CD14-positive monocyte (primary cell): Measurements from ENCODE around the gene NRXN3. TPM values are rescaled to one million over a fixed set of nuclear protein-coding genes. Genes with fewer than 3 reads are reported as not detected.

ENCODE experiments used
- DNase-seq, 3 donors: peaks; one replicate each; pipeline ENCODE4 v3.0.0-alpha.2; 2011 to 2022
- H2AFZ ChIP-seq: 2 replicates; pipeline ENCODE4 v1.6.0; 2012; ENCODE audit warnings: mild to moderate bottlenecking, low read depth, low read length, inconsistent platforms; ENCODE audit not compliant: insufficient read depth, poor library complexity, severe bottlenecking
- H3K27ac ChIP-seq, 2 donors: 1 replicate in 1 of 2; 2 replicates in 1 of 2; pipeline ENCODE4 v1.5.1; 2012 to 2013; ENCODE audit warnings: low read length in 2 of 2, control low read depth in 1 of 2, inconsistent platforms in 1 of 2, low read depth in 1 of 2, mild to moderate bottlenecking in 1 of 2
- H3K27me3 ChIP-seq, 2 donors: one replicate each; pipeline versions ENCODE4 v1.6.0 to v1.6.1; 2011 to 2013; ENCODE audit warnings: low read length in 2 of 2; ENCODE audit not compliant: control insufficient read depth in 2 of 2, insufficient read depth in 2 of 2
- H3K36me3 ChIP-seq, 2 donors: replicated peaks in 1 of 2; 1 replicate in 1 of 2; 2 replicates in 1 of 2; pipeline versions ENCODE4 v1.5.1 to v1.6.1; 2012 to 2013; ENCODE audit warnings: low read length in 2 of 2, control low read depth in 1 of 2, inconsistent platforms in 1 of 2, mild to moderate bottlenecking in 1 of 2; ENCODE audit not compliant: insufficient read depth in 2 of 2, control insufficient read depth in 1 of 2
- H3K4me1 ChIP-seq, 2 donors: 1 replicate in 1 of 2; 2 replicates in 1 of 2; pipeline versions ENCODE4 v1.5.1 to v1.6.1; 2012 to 2013; ENCODE audit warnings: low read length in 2 of 2, control low read depth in 1 of 2, inconsistent platforms in 1 of 2, mild to moderate bottlenecking in 1 of 2, moderate library complexity in 1 of 2; ENCODE audit not compliant: insufficient read depth in 2 of 2, control insufficient read depth in 1 of 2
- H3K4me2 ChIP-seq: replicated peaks from 2 replicates; pipeline ENCODE3; 2012; ENCODE audit warnings: low read length, moderate library complexity, mild to moderate bottlenecking; ENCODE audit not compliant: poor library complexity, severe bottlenecking; ENCODE audit errors: extremely low read depth
- H3K4me3 ChIP-seq, 3 experiments: fragments of 200-600 bp in 1 of 3; sonication (generic) in 1 of 3; replicated peaks in 1 of 3; 1 replicate in 2 of 3; 2 replicates in 1 of 3; pipeline ENCODE4 v1.5.1; 2011 to 2013; ENCODE audit warnings: low read length in 3 of 3, mild to moderate bottlenecking in 3 of 3, control low read depth in 2 of 3, low read depth in 2 of 3, inconsistent platforms in 1 of 3, moderate library complexity in 1 of 3
- H3K79me2 ChIP-seq: 2 replicates; pipeline ENCODE4 v1.6.0; 2012; ENCODE audit warnings: mild to moderate bottlenecking, control low read depth, inconsistent platforms, low read length, moderate library complexity; ENCODE audit not compliant: insufficient read depth
- H3K9ac ChIP-seq: 2 replicates; pipeline ENCODE4 v1.6.0; 2017; ENCODE audit warnings: low read length, mild to moderate bottlenecking; ENCODE audit not compliant: insufficient read depth, poor library complexity, severe bottlenecking
- H3K9me3 ChIP-seq, 2 donors: replicated peaks in 1 of 2; 1 replicate in 1 of 2; 2 replicates in 1 of 2; pipeline versions ENCODE4 v1.5.1 to v1.6.1; 2012 to 2013; ENCODE audit warnings: low read length in 2 of 2, control low read depth in 1 of 2; ENCODE audit not compliant: control insufficient read depth in 1 of 2, insufficient read depth in 1 of 2
- H4K20me1 ChIP-seq: 2 replicates; pipeline ENCODE4 v1.6.0; 2012; ENCODE audit warnings: mild to moderate bottlenecking, low read length, control low read depth, moderate library complexity; ENCODE audit not compliant: insufficient read depth
- H3K27ac Mint-ChIP-seq, 7 donors: one replicate each; pipeline ENCODE4 v1.8.0; 2020; ENCODE audit warnings: mild to moderate bottlenecking in 7 of 7, mixed read lengths in 7 of 7, moderate library complexity in 6 of 7, inconsistent platforms in 2 of 7
- H3K27me3 Mint-ChIP-seq, 3 donors: one replicate each; pipeline ENCODE4 v1.8.0; 2021 to 2022; ENCODE audit warnings: low read depth in 3 of 3, mild to moderate bottlenecking in 3 of 3, mixed read lengths in 3 of 3, moderate library complexity in 3 of 3, inconsistent platforms in 1 of 3
- H3K36me3 Mint-ChIP-seq, 2 donors: one replicate each; pipeline ENCODE4 v1.8.0; 2020; ENCODE audit warnings: mixed read lengths in 2 of 2, inconsistent platforms in 1 of 2, mild to moderate bottlenecking in 1 of 2
- H3K4me1 Mint-ChIP-seq: one replicate; pipeline ENCODE4 v1.8.0; 2020; ENCODE audit warnings: mild to moderate bottlenecking, mixed read lengths
- H3K4me3 Mint-ChIP-seq, 2 donors: one replicate each; pipeline ENCODE4 v1.8.0; 2020; ENCODE audit warnings: mild to moderate bottlenecking in 2 of 2, mixed read lengths in 2 of 2, moderate library complexity in 1 of 2
- H3K9me3 Mint-ChIP-seq, 7 donors: one replicate each; pipeline ENCODE4 v1.8.0; 2020 to 2022; ENCODE audit warnings: mixed read lengths in 7 of 7, mild to moderate bottlenecking in 6 of 7, moderate library complexity in 6 of 7, inconsistent platforms in 2 of 7
- CTCF ChIP-seq: fragments of 200-600 bp; IDR thresholded peaks from one replicate; pipeline ENCODE4 v1.8.0; 2022; ENCODE audit warnings: antibody characterized with exemption, mild to moderate bottlenecking
- WGBS: methylation state at CpG from one replicate; pipeline ENCODE4 v1.1.5; 2013; ENCODE audit warnings: missing lambda C conversion rate; ENCODE audit not compliant: insufficient coverage; 5-methylcytosine and 5-hydroxymethylcytosine counted together
- intact Hi-C, 2 donors: fragments of 100-400 bp; cut with micrococcal nuclease; formaldehyde crosslinking; loops; one replicate each; pipeline versions ENCODE4 v1.15.0 to v1.15.1; 2023
- polyA plus RNA-seq, 3 donors: library from polyadenylated mRNA; depleted of rRNA in 1 of 3; unstranded in 2 of 3; stranded (reverse) in 1 of 3; fragments of 300-500 nt in 2 of 3; fragments of >200 nt in 1 of 3; fragmentation: Illumina TruSeq in 2 of 3; gene quantifications; 1 replicate in 2 of 3; 2 replicates in 1 of 3; pipeline ENCODE4 v1.2.3, GENCODE V29; 2012 to 2021

NRXN3 gene
- polyA plus RNA-seq, 3 donors: not detected

DNA sequence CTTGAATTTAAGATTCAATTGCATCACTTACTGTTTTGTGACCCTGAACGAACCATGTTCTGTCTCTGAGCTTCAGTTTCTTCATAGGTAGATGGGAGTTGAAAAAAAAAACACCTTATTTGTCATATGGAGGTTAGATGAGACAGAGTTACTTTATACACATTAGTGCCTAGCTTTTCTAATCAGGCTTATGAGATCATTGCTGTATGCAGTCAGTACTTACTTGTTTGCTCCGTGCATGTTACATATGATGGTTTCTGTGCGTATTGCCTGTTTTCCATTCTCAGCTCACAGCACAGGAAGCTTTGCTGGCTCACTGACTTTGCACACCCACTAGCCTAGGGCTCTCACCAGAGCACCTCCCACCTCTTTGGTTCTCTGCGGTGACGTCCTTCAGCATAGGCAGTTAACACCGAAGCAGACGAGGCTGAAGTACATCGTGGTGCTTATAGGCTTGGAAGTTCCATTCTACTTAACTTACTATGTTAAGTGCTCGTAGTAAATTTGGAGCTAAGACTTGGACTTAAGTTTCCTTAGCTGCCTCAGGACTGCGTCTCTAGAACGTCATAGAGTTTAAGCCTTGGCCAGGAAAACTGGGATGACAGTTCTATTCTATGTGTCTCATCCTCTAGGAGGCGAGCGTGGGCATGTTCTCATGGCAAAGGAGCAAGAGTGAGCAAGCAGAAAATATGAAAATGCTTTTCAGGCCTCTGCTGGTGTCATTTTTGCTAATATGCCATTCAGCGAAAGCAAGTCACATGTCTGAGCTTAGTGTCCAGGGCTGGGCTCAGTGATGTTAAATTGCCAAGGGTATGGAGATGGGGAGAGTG, 57.3 kb downstream of the NRXN3 start:
- TF ChIP-seq CTCF: no peak
- Mint-ChIP-seq H3K4me3 (no peak overlapping the region), H3K4me1 (no peaks in the 10 kb centered on the region), H3K36me3 (no peaks in the 10 kb centered on the region), H3K27ac (no peak overlapping the region), H3K27me3 (peaks cover 0 to 13% (median 10%) of the 10 kb centered on the region in 3 donors), H3K9me3 (peaks cover 0 to 7% (median 4%) of the 10 kb centered on the region in 7 donors)
- H3K9ac ChIP-seq: no peak overlapping the region
- no peak for DNase-seq
- intact Hi-C loops: no loop called here
- no peaks in the 10 kb centered on the region for H3K4me1 ChIP-seq
- H3K27me3 ChIP-seq: no peaks in the 10 kb centered on the region
- no peaks in the 10 kb centered on the region for H3K79me2 ChIP-seq
- H3K9me3 ChIP-seq: no peaks in the 10 kb centered on the region
- H3K4me2 ChIP-seq: no peak overlapping the region
- H3K4me3 ChIP-seq: no peak overlapping the region
- no peaks in the 10 kb centered on the region for H3K36me3 ChIP-seq
- 84% methylated on average over 6 of the region's 14 CpGs for WGBS
- H3K27ac ChIP-seq: no peak overlapping the region
- no peaks in the 10 kb centered on the region for H4K20me1 ChIP-seq
- H2AFZ ChIP-seq: no peak overlapping the region

DNA sequence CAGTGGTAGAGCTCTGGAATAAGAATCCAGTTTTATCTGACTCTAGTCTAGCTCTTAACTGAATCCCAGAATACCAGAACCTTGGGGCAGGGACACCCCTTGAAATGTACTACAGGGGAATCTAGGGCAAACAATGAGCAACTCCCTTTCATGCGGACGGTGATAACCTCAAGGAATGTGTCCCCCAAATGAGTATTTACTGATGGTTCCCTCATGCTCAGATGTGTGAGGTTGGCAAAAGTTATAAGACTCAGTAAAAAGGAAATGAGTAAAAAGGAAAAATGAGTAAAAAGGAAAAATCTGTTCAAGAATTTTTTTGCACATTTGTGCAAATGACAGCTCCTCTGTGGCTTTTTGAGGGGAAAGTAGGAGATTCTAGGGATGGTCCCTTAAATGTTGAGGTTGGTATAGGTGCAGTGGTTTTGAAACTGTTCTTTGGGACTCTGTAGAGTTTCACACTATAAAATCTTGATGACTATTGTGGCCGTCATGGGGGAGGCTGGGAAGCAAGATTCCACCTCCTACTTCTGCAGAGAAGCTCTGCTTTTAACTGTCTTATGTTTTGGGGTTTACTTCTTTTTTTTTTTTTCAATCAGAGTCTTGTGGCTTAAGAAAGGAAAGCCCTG, 58.6 kb downstream of the NRXN3 start:
- Histone ChIP-seq H4K20me1 (no peaks in the 10 kb centered on the region), H3K9ac (no peak overlapping the region), H3K4me1 (no peaks in the 10 kb centered on the region), H2AFZ (no peak overlapping the region), H3K27ac (no peak overlapping the region), H3K9me3 (no peaks in the 10 kb centered on the region), H3K27me3 (no peaks in the 10 kb centered on the region), H3K79me2 (no peaks in the 10 kb centered on the region), H3K4me2 (no peak overlapping the region), H3K4me3 (no peak overlapping the region), H3K36me3 (no peaks in the 10 kb centered on the region)
- intact Hi-C loops: no loop called here
- Mint-ChIP-seq H3K4me3 (no peak overlapping the region), H3K4me1 (no peaks in the 10 kb centered on the region), H3K27ac (no peak overlapping the region), H3K36me3 (no peaks in the 10 kb centered on the region), H3K27me3 (peaks cover 0 to 13% (median 13%) of the 10 kb centered on the region in 3 donors), H3K9me3 (peaks cover 0 to 11% (median 6%) of the 10 kb centered on the region in 7 donors)
- 93% methylated on average over 2 of the region's 3 CpGs for WGBS
- no peak for DNase-seq
- no peak for TF ChIP-seq CTCF
